ENCODE results near the gene SNIP1.
A peak's percentile ranks its signal among the peaks of the same experiment; 100 is the strongest.
"Not testable (repeated sequence)": the region's sequence is repeated elsewhere in the genome, so short reads cannot be mapped to it uniquely, and the experiment has no call there.

The SNIP1 gene

GRCh38 chr1:37559080-37559479 is 5.0 kb upstream of the SNIP1 start:
- no peak for DNase-seq (ENCODE audit: low read depth)

- no peak for DNase-seq (ENCODE audit: low read depth)
Measured at GRCh38 chr1:37558411-37558810, 4.3 kb upstream of the SNIP1 start.

GRCh38 chr1:37557402-37557801 is 3.3 kb upstream of the SNIP1 start:
- DNase-seq (ENCODE audit: low read depth) = no peak

GRCh38 chr1:37556712-37557196 is 2.7 kb upstream of the SNIP1 start, which contains the start of gene DNALI1:
Gene DNALI1 (plus strand): TSS chr1:37556940. CDS start chr1:37556995, 55 bp downstream.
- DNase-seq (ENCODE audit: low read depth) = peak; percentile 62

GRCh38 chr1:37553598-37553926 is 531 bp downstream of the SNIP1 start:
- peak; percentile 39 for DNase-seq (ENCODE audit: low read depth)

GRCh38 chr1:37549341-37549740 is 4.8 kb downstream of the SNIP1 start:
- no peak for DNase-seq (ENCODE audit: low read depth)

- DNase-seq (ENCODE audit: low read depth) = no peak
Measured at GRCh38 chr1:37545019-37545418, 9.1 kb downstream of the SNIP1 start.

GRCh38 chr1:37544530-37544929 is 9.6 kb downstream of the SNIP1 start:
- no peak for DNase-seq (ENCODE audit: low read depth)

- no peak for DNase-seq (ENCODE audit: low read depth)
Measured at GRCh38 chr1:37540036-37540785, 13.9 kb downstream of the SNIP1 start.

- not testable (repeated sequence) for DNase-seq (ENCODE audit: low read depth)
Measured at GRCh38 chr1:37539154-37539553, 14.9 kb downstream of the SNIP1 start.

- DNase-seq (ENCODE audit: low read depth) = peak; percentile 55
Measured at GRCh38 chr1:37537378-37537777, 16.7 kb downstream of the SNIP1 start.

GRCh38 chr1:37533317-37534093 is 20.6 kb downstream of the SNIP1 start:
- peak; percentile 36 for DNase-seq (ENCODE audit: low read depth)

- DNase-seq (ENCODE audit: low read depth) = not testable (repeated sequence)
Measured at GRCh38 chr1:37532418-37533156, 21.5 kb downstream of the SNIP1 start.

- DNase-seq (ENCODE audit: low read depth) = not testable (repeated sequence)
Measured at GRCh38 chr1:37529888-37530287, 24.2 kb downstream of the SNIP1 start.

GRCh38 chr1:37519613-37520012 is 34.5 kb downstream of the SNIP1 start:
- no peak for DNase-seq (ENCODE audit: low read depth)

- DNase-seq (ENCODE audit: low read depth) = not testable (repeated sequence)
Measured at GRCh38 chr1:37518929-37519328, 35.2 kb downstream of the SNIP1 start.

- not testable (repeated sequence) for DNase-seq (ENCODE audit: low read depth)
Measured at GRCh38 chr1:37518241-37518640, 35.9 kb downstream of the SNIP1 start.

- DNase-seq (ENCODE audit: low read depth) = no peak
Measured at GRCh38 chr1:37517569-37517968, 36.5 kb downstream of the SNIP1 start.

GRCh38 chr1:37515185-37516034 is 38.7 kb downstream of the SNIP1 start:
- no peak for DNase-seq (ENCODE audit: low read depth)

- peak; percentile 89 for DNase-seq (ENCODE audit: low read depth)
Measured at GRCh38 chr1:37514350-37515184, 39.5 kb downstream of the SNIP1 start, which contains the start of gene MEAF6. Gene MEAF6 (minus strand): TSS chr1:37514766. CDS start chr1:37514746, 20 bp downstream.
